Prostate gland (tissue), 2 donors: Measurements from ENCODE around the gene BTNL9.

ENCODE experiments used
- CTCF ChIP-seq, 4 experiments: fragments of 200-600 bp in 2 of 4; fragments of 450-650 bp in 2 of 4; sonication (generic) in 2 of 4; IDR thresholded peaks; 1 replicate in 3 of 4; 2 replicates in 1 of 4; pipeline ENCODE4 v1.5.1; 2016 to 2019; ENCODE audit warnings: antibody characterized with exemption in 4 of 4, mild to moderate bottlenecking in 2 of 4, moderate library complexity in 2 of 4
- POLR2A ChIP-seq: fragments of 450-650 bp; IDR thresholded peaks from one replicate; pipeline ENCODE4 v1.6.1; 2016; ENCODE audit warnings: antibody characterized with exemption, mild to moderate bottlenecking

- TF ChIP-seq CTCF (IDR thresholded peaks at IDR 0.05): no peak
- TF ChIP-seq POLR2A: no peak
Measured at GRCh38 chr5:181069767-181070491, 29.9 kb downstream of the BTNL9 start.
